ENCODE data around the gene CLASP1.
A peak's percentile ranks its signal among the peaks of the same experiment; 100 is the strongest.
"Not testable (repeated sequence)": the region's sequence is repeated elsewhere in the genome, so short reads cannot be mapped to it uniquely, and the experiment has no call there.

The CLASP1 gene

DNA sequence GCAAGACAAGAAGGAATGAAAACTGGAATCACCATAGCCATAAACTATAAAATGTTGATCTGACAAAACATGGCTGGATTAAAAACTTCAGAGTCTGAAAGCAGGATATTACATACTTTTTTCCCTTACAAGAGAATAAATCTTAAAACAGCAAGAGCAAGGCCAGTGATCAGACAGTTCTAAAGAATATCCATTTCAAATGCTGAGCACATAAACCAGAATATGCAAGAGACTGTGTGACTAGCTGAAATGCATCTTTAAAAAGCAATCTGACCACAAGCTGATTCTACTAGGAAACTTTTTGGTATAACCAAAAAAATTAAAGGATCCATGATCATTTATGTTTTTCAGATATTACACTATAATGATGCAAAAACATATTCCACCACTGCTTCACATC, 239.3 kb downstream of the CLASP1 start:
- no peak for ATAC-seq

DNA sequence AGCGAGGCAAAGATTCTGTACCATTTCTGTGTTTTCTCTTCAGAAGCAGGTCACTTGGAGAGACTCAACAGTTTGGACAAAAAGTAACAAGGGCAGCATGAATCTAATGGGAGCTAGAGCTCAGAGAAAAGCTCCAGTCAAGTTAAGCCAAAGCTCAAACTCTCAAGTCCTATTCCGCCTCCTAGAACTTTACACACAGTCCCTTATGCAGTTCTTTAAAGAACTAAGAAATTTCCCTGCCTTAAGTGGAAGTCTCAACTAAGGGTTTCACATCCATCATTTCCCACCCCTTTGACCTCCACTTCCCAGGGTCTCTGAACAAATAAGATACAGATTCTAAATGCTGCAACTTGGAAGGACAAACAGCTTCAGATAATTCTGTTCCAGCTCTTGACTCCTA, 239.9 kb downstream of the CLASP1 start:
- ATAC-seq: no peak

DNA sequence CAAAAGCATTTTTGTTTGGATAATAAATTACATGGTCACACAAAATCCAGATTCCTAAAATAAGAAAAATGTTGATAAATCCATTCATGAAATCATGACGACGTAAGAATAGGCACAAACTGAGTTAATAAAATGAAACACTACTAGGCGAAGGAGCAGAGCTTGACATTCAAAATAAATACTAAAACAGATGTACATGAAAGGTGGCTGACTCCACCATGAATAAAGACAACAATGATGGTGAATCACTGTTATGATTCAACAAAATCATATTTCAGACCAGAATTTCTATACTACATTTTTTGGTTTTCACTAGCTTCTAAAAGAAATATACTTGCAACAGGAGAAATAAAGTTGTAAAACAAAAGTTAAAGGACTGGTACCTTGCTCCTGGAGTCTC, 240.6 kb downstream of the CLASP1 start:
- no peak for ATAC-seq

DNA sequence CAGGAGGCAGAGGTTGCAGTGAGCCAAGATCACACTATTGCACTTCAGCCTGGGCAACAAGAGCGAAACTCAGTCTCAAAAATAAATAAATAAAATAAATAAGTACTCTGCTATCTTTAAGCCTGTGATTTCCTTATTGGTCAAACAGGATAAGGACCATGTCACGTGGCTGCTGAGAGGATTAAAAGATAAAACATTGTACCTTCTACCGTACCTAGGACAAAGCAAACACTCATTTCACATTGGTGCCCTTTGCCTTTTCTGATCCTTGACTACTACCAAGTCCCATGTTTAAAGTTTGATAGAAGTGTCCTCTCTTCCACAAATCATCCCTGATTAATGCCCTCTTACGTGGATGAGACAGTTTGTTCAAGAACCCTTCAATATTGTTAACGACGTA, 244.0 kb downstream of the CLASP1 start:
- ATAC-seq: no peak

DNA sequence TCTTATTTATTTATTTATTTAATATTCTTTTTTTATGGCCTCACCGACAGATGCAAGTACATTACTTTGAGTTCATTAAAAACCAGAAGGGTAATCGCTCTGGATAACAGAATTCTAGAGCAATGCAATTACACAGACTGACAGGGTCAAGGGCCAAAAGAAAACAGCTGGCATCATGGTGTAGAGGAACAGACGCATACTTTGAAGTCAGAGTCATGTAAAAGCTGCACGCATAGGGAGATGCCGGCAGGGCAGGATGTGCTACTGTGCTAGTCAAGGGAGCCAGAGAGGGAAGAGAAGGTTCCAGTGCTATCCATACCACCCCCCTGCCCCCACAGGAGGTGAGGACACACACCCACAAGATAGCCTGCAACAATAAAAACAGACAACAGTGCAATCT, 249.1 kb downstream of the CLASP1 start:
- ATAC-seq: no peak

DNA sequence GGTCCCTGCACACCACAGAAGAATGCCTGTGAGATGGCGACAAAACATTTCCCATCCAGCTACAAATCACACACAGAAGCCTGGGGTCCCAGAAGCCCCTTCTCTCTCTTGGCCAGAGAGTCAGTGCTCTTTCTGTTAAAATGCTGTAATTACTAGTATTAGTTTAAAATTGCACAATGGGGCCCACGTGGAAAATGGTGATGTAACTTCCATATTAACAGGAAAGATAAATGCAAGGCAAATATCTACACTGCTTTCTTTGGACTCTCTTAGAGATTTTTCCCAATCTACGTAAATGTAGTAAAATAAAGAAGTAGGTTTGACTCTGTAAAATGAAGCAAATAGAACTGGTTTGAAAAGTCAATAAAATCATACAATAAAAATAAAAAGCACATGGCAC, 250.4 kb downstream of the CLASP1 start:
- no peak for ATAC-seq

DNA sequence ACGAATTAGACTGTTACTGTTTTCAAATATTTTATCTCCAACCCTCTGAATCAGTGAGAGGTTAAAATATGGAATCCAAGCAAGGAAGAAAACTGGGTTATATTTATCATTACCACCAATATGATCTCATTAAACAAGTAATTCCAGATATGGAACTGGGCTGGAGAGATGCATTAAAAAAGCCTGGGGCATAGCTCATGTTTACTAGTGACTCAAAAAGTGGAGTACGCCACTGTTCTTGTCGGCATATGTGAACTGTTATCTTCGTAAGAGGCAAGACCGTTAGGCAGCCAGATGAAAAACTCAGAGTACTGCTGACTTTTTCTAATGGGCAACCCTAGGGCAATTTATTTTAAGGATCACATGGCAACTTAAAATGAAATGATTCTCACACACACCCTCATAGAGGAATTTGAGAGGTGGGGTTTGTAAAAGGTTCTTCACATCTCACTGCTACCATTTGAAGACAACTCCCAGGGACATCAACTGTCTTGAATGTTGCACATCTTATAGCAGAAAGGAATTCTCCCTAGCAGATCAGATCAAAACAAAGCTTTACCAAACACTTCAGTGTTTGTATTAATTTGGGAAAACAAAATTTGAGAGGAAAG, 259.1 kb downstream of the CLASP1 start:
- no peak for ATAC-seq

DNA sequence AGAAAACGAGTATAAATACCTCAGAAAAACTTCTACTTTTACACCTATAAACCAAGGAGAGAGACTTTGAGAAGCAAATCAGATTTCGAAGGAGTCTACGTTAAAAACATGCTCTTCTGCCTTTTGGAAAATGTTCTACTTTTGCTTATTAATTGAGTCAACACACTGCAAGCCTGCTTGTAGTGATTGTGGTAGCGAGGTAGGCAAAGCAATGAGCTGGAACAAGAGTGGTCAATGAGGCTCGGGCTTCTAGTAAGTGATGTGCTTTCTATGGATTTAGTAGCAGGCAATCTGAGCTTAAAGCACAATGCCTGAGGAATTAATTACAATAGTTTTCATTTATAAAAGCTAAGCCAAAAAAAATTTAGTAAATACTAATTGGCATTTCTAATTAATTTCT, 260.9 kb downstream of the CLASP1 start:
- no peak for ATAC-seq

DNA sequence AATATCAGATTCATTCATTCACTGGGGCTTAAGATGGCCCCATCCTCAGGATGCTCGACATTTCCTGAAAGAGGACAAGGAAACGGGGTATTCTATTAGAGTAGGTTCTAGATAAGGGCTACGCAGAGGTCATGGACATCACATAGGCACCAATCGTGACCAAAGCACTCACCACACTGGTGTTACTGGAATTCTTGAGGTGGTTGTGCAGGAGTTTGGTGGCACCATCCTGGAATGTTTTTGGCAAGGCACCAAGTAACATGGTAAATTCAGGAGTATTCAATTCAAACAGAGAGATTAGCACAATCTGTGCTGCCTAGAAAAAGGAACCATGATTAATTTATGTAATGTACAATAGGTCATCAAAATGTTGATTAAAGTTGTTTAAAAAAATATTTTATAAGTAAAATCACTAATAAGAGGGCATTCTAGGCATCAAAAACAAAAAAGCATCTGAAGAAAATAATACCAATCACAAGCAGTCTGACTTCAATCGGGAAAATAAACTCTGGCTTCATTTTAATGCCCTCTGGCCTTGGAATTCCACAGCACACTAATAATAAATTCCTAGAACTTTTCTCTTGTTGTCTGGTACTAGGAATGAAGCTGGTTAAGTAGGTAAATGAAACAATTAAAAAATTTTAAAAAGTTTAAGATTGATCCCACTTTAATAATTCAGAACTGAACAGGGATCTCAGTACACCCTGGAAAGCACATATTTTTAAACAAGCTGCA, 261.5 kb downstream of the CLASP1 start:
- no peak for ATAC-seq

DNA sequence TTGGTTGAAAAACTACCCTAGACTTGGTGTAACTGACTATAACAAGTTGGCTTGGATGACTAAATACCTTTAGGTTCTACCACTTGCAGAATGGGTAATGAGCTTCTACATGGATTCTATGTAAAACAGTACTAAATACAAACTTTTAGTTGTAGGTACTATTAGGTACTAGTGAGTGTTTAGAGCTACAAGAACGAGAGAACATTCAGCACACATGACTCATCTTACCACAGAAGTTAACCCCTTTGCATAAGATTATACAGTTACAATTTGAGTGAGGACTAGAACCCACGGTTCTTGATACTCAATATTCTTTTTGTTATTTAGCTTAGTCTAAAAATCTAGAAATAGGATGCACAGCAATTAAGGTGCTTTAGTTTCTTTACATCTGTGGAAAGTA, 262.6 kb downstream of the CLASP1 start:
- ATAC-seq: peak; percentile 59 to 63

DNA sequence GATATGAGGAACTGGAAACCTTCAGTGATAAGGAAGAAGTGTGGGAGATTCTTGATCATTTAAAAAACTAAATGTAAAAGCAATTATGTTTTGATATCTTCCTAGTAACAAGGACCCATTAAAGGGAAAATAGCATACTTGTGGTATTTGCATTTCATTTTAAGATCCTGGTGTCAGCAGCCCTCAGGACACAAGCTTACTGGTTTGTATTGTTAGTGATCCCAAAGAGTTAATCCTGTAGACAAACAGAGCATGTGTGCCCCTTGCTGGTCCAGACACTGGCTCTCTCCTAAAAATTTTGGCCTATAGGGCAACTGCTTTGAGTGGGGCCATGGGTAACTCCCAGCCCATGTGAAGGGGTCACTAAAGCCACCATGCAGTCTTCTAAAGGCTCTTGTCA, 263.2 kb downstream of the CLASP1 start:
- no peak for ATAC-seq

DNA sequence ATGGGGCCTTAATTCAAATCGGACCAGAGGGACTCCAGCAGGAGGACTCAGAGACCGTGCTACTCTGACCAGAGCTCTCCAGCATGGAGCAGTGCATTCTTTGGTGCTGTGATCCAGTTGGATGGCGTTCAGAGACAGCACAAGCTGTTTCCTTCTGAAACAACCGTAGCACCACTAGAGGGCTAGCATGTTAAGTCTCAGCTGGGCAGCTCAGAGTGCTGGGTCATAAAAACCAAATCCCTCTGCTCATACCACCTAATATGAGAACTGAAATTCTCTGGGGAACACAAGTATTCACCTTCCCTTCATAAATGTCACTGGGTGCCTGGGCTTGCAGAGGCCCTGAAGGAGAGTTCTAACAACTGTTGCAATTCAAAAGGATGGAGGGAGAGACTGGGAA, 266.5 kb downstream of the CLASP1 start:
- ATAC-seq: no peak

DNA sequence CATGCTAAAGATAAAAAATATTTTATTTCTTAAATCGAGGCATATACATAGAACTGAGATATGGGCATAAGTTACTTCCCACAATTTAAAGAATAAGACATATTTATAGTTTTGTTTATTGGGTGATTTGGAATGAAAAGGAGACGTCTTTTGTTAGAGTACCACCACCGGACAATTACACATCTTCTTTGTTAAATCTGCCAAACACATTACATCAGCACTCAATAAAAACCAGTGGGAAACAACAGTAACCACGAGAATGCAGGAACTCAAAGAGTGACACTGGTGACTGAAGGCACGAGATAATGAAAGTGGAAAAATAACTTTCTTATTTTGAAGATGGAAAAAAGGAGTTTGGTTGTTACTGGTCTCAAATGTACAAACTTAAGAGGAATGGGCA, 271.6 kb downstream of the CLASP1 start:
- ATAC-seq: no peak

DNA sequence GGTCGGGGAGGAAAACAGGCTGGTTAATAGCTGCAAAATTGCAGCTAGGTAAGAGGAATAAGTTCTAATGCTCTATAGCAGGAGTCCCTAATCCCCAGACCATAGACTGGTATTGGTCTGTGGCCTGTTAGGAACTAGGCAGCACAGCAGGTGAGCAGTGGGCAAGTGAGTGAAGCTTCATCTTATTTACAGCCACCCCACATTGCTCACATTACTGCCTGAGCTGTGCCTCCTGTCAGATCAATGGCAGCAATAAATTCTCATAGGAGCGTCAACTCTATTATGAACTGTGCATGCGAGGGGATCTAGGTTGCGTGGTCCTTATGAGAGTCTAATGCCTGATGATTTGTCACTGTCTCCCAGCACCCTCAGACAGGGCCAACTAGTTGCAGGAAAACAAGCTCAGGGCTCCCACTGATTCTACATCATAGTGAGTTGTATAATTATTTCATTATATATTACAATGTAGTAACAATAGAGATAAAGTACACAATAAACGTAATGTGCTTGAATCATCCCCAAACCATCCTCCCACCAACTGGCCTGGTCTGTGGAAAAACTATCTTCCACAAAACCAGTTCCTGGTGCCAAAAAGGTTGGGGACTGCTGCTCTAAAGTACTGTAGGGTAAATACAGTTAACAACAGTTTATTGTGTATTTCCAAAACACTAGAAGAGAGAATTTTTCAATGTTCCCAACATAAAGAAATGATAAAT, 272.6 kb downstream of the CLASP1 start:
- no peak for ATAC-seq

DNA sequence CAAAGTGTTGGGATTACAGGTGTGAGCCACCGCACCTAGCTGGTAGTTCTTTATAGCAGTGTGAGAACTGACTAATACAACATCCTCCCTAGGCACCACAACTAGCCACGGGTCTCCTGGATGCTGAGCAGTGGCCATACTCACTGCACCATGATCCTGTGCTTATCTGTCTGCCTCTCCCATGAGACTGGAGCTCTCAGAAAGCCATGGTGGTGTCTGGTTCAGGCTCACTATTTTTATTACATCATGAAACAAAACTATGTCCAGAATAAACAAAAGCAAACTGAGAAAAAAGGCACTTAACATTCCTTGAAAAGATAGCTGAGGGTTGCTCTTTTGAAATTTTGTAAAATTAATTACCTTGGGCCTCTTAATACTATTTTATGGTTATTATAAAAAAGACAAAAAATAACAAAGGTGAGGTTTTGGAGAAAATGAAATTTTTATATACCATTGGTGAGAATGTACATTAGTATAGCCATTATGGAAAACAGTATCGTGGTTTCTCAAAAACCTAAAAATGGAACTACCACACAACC, 273.6 kb downstream of the CLASP1 start:
- ATAC-seq: no peak

DNA sequence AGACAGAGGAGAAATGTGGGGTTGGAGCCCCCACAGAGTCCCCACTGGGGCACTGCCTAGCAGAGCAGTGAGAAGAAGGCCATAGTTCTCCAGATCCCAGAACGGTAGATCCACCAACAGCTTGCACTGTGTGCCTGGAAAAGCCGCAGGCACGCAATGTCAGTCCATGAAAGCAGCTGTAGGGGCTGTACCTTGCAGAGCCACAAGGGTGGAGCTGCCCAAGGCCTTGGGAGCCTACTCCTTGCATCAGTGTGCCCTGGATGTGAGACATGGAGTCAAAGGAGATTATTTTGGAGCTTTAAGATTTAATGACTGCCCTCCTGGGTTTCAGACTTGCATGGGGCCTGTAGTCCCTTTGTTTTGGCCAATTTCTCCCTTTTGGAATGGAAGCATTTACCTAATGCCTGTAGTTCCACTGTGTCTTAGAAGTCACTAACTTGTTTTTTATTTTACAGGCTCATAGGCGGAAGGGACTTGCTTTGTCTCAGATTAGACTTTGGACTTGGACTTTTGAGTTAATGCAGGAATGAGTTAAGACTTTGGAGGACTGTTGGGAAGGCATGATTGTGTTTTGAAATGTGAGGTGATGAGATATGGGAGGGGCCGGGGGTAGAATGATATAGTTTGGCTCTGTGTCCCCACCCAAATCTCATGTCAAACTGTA, 274.7 kb downstream of the CLASP1 start:
- ATAC-seq: not testable (repeated sequence)

DNA sequence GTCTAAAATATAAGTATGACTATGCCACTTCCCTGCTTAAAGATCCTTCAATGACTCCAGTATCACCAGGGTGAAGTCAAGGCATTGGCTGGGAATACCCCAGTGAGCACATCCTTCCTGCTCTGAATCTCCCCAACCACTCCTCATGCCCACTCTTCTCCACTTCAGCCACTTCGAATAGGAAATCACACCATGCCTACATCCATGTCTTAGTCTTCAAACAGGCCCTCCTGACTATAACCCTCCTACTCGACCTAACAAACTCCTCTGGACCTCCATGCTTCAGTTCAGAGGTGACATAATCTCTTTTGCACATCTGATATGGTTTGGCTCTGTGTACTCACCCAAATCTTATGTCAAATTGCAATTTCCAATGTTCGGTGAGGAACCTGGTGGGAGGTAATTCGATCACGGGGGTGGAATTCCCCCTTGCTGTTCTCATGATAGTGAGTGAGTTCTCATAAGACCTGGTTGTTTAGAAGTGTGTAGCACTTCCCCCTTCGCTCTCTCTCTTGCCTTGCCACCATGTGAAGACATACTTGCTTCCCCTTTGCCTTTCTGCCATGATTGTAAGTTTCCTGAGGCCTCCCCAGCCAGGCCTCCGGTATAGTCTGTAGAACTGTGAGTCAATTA, 276.4 kb downstream of the CLASP1 start:
- no peak for ATAC-seq

DNA sequence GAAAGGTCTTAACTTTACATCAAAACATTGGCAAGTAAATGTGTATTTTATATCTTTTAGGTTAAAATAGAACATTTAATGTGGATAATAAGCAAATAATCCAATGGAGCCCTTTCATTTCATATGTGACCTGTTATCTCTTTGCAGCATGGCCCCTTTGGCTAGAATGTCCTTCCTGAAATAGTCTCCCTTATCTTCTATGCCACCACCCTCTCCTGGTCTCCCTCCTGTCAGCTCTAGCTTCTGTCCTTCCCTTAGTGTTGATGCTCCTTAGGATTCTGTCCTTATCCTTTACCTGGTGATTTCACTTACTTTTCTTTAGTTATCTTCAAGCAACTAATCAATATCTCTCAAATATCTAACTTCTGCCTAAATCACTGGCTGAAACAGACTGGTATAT, 277.2 kb downstream of the CLASP1 start:
- no peak for ATAC-seq

DNA sequence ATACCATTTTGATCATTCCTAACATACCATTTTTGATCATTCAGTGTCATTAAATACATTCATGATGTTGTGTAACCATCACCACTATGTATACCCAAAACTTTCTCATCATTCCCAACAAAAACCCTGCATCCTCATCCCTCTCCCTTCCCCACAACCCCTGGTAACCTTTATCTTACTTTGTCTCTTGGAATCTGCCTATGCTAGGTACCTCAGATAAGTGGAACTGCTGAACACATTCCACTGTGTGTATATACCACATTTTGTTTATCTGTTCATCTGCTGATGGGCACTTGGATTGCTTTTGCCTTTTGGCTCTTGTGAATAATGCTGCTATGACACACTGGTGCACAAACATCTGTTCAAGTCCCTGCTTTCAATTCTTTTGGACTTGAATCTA, 280.4 kb downstream of the CLASP1 start:
- ATAC-seq: no peak

DNA sequence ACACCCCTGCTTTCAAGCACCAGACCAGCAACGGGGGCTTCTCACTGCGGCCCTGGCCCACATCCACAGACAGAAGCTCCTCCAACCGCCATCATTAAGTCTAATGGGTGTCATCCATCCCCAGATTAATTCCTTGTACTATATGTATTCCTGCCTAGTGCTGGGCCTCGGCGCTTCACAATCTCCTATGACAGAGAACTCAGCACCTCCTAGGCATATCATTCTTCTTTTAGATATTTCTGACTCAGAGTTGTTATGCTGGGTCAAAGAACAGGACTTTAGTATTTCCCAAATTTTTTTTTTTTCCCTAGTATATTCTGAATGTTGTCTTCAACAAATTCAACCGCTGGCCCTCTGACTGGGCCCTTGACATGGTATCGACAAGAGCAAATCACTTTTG, 281.1 kb downstream of the CLASP1 start:
- no peak for ATAC-seq

DNA sequence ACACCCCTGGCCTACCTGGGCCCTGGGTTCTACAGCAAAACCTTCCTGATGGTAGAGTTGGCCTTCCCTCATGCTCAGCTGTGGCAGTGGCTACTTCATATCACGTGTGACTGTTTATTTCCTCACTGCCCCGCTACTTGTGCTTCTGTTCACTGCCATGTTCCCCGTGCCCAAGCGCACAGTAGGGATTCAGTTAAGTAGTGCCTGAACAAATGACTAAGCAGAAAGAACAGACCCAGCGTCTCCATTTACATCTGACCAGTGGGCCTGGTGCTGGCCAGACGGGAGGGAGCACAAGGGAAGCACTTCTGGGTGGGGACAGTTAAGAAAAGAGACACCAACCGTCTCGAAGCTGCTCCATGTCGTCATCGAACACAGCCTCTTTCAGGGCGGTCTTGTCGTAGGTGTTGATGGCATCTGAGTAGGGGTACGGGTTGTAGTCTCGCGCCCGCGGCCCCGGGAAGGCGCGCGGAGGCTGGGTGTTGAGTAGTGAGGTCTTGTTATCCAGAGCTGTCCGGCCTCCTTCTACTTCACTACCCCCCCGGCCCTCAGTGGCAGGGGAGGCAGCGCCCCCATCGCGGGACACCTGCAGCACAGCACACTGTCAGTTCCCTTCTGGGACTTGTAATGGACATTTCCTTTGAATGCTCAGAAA, 281.9 kb downstream of the CLASP1 start:
- ATAC-seq: no peak

DNA sequence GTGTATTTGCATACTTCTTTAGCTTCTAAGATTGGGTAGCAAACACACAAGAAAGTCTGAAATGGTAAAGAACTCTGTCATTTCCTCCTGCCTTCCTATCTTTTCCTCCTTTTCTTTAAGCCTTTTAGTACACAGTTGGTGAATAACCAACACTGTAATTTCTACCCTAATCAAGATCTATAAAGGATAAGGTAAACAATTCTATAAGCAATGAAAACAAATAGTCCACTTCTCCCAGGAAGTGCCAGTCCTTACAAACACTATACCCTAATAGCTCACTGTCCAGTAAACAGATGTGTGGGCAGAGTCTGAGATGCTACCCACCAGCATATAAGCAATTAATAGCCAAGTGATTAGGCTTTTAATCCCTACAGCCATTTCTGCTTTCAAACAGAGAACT, 283.2 kb downstream of the CLASP1 start:
- no peak for ATAC-seq

Measured in activated CD4-positive, CD25-positive, alpha-beta regulatory T cell treated with anti-CD3 and anti-CD28 coated beads, Interleukin-2, amount 50 U/mL, for 24 hours (primary cell).